Activated CD4-positive, alpha-beta T cell treated with anti-CD3 and anti-CD28 coated beads for 36 hours (primary cell): ENCODE data around the gene MVP. TPM values are rescaled to one million over a fixed set of nuclear protein-coding genes. Genes with fewer than 3 reads are reported as not detected.

Source experiments
- ATAC-seq: fragments of 200-7000 bp; cut with Tn5 transposase; one replicate; pipeline ENCODE4 v1.10.0; 2021; ENCODE audit warnings: mild to moderate bottlenecking, moderate library complexity
- CTCF ChIA-PET: fragments of 350-600 bp; sonication (Branson Sonifier 250); formaldehyde crosslinking; loops from one replicate; lab custom pipeline; 2021; ENCODE audit warnings: antibody characterized with exemption; lab: Charles Lee
- POLR2A ChIA-PET: fragments of 350-600 bp; sonication (Branson Sonifier 250); formaldehyde crosslinking; loops from one replicate; lab custom pipeline; 2021; ENCODE audit warnings: antibody characterized with exemption, inconsistent platforms; lab: Charles Lee
- DNase-seq: peaks from one replicate; pipeline ENCODE4 v3.0.0-alpha.2; 2020
- H3K27ac Mint-ChIP-seq: one replicate; pipeline ENCODE4 v1.8.0; 2021; ENCODE audit warnings: mixed read lengths
- H3K27me3 Mint-ChIP-seq: one replicate; pipeline ENCODE4 v1.8.0; 2021; ENCODE audit warnings: mixed read lengths
- H3K36me3 Mint-ChIP-seq: one replicate; pipeline ENCODE4 v1.8.0; 2021; ENCODE audit warnings: low read depth, mixed read lengths
- H3K4me1 Mint-ChIP-seq: one replicate; pipeline ENCODE4 v1.8.0; 2021; ENCODE audit warnings: mixed read lengths
- H3K4me3 Mint-ChIP-seq: one replicate; pipeline ENCODE4 v1.8.0; 2021; ENCODE audit warnings: mild to moderate bottlenecking, moderate library complexity, mixed read lengths
- H3K9me3 Mint-ChIP-seq: one replicate; pipeline ENCODE4 v1.8.0; 2021; ENCODE audit warnings: low read depth, mixed read lengths
- intact Hi-C, 2 experiments: fragments of 100-400 bp; cut with DNase I in 1 of 2; cut with micrococcal nuclease in 1 of 2; formaldehyde crosslinking; loops; one replicate each; pipeline versions ENCODE4 v1.14.2 to v1.15.1; 2022 to 2024; cut with DNase I, micrococcal nuclease
- total RNA-seq, 2 experiments: library from RNA; stranded (reverse); gene quantifications; one replicate each; pipeline ENCODE4 v1.2.3, GENCODE V29; 2021

MVP gene
- total RNA-seq, 2 experiments from 2014 or later, result 86.2 to 101 TPM

DNA sequence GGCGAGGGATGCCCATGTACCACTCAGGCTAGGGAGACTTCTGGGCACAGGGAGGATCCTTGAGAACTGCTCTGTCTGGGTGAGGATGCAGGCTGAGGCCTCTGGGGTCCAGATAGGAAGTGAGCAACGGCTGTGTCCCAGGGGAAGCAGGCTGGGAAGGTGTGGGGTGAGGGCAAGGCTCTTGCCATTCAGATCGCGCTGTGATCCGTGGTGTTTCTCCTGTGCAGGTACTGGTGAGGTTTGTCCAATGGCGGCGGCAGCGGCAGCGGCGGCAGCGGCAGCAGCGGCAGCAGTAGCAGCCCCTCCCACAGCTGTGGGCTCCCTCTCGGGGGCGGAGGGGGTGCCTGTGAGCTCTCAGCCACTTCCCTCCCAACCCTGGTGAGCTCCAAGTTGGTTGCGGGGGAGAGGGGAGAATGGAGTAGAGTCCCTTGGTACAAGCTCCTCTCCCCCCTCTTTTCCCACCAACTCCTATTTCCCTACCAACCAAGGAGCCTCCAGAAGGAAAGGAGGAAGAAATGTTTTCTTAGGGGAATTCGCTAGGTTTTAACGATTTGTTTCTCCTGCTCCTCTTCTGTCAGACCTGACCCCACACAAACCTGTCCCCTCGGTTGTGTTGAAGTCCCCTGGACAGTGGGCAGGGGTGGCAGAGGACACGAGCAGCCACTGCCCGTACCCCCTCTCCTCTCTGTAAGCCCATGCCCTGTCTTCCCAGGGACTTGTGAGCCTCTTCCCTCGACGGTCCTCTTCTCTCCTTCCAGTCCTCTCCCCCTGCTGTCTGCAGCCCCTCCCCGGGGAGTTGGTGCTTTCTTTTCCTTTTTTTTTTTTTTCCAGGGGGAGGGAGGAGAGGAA lies 10.2 kb upstream of the MVP start:
- ChIA-PET POLR2A (interaction anchor here (0.6 kb wide), 1 partner anchor 17 kb away, joined by 3 read pairs; no protein-coding TSS in a partner anchor), CTCF (interaction anchor here (2.4 kb wide), 1 partner anchor 38 kb away, joined by 18 read pairs; no protein-coding TSS in a partner anchor)
- Mint-ChIP-seq H3K27ac (peak overlapping the region; percentile 75), H3K9me3 (no peaks in the 10 kb centered on the region), H3K27me3 (no peaks in the 10 kb centered on the region), H3K36me3 (peaks cover 39% of the 10 kb centered on the region), H3K4me1 (peaks cover 54% of the 10 kb centered on the region), H3K4me3 (peak overlapping the region; percentile 73)
- DNase-seq, result peak; percentile 63
- ATAC-seq, result no peak
- intact Hi-C loops, result loop anchor here (2.0 to 10.0 kb wide), 6 partner anchors 109 to 1598 kb away; partner anchors contain the start of genes FBXL19 (in 1 of the 2), HIRIP3 (in 1 of the 2), INO80E (in 1 of the 2) and SBK1 (in 1 of the 2)

DNA sequence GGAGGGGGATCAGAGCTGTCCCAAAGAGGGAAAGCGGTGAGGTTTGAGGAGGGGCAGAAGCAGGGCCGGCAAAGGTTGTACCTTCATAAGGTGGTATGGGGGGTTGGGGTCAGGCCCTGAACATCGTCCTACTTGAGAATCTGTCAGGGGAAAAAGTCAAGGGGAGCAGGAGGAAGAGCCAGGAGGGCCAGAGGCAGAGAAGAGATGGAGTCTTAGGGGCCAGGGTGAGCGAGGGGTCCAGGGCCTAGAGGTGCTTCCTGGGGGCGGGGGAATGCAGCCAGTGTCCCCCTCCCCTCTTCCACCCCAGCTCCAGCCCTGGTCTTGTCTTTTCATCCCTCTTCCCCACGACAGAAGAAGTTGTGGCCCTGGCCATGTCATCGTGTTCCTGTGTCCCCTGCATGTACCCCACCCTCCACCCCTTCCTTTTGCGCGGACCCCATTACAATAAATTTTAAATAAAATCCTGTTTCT lies 9.5 kb upstream of the MVP start:
- H3K36me3 Mint-ChIP-seq, result peaks cover 36% of the 10 kb centered on the region
- ATAC-seq (no peak), DNase-seq (no peak)
- no peaks in the 10 kb centered on the region for H3K27me3 Mint-ChIP-seq
- H3K4me3 Mint-ChIP-seq, result peak overlapping the region; percentile 73
- peak overlapping the region; percentile 75 for H3K27ac Mint-ChIP-seq
- ChIA-PET CTCF (interaction anchor here (2.4 kb wide), 1 partner anchor 37 kb away, joined by 18 read pairs; no protein-coding TSS in a partner anchor), POLR2A (interaction anchor here (0.6 kb wide), 1 partner anchor 37 kb away, joined by 10 read pairs; no protein-coding TSS in a partner anchor)
- no peaks in the 10 kb centered on the region for H3K9me3 Mint-ChIP-seq
- intact Hi-C loops, result loop anchor here in 1 of 2 experiments (10.0 kb wide), 1 partner anchor 184 kb away; the partner anchor contains the start of genes HIRIP3 and INO80E
- peaks cover 57% of the 10 kb centered on the region for H3K4me1 Mint-ChIP-seq

DNA sequence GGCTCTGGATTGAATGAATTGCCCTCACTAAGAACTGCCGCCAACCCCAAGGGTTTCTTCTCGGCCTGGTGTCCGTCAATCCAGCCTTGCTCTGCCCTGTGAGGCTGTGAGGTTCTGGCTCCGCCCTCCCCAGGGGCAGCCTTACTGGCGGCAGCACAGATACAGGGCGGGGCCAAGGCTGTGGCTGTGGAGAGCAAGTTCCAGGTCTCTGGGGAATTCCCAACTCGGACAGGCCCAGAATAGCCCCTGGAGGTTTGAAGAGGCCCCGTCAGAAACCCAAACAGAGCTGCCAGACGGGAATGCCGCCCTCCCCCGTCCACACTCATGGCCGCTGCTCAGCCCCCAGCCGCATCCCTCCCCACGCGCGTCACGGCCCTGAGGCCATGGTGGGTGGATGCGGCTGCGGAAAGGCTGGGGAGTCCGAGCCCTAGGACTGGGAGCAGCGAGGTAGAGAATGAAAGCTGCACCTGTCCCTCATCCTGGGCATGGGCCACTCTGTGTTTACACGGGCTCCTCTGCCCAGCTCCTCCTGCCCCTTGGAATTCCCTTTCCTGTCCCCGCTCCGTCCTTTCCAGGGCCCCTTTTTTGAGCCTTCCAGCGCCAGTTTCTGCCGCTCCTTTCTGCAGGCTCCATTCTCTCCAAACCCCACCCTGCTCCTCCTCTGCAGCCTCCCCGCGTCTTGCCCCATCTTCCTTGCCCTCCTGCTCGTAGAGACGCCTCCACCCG lies 8.9 kb upstream of the MVP start:
- H3K36me3 Mint-ChIP-seq, result peaks cover 36% of the 10 kb centered on the region
- H3K27me3 Mint-ChIP-seq, result no peaks in the 10 kb centered on the region
- ChIA-PET POLR2A (interaction anchor here (0.5 to 1.6 kb wide), 3 partner anchors 16 to 168 kb away, joined by 3 to 10 read pairs (median 5); no protein-coding TSS in a partner anchor), CTCF (interaction anchor here (0.9 to 2.4 kb wide), 2 partner anchors 9 to 37 kb away, joined by 4 to 18 read pairs; partner anchors contain the start of gene MVP)
- intact Hi-C loops, result loop anchor here in 1 of 2 experiments (10.0 kb wide), 1 partner anchor 183 kb away; the partner anchor contains the start of genes HIRIP3 and INO80E
- DNase-seq, result peak; percentile 90
- H3K4me3 Mint-ChIP-seq, result peak overlapping the region; percentile 73
- ATAC-seq, result peak; percentile 47
- H3K4me1 Mint-ChIP-seq, result peaks cover 58% of the 10 kb centered on the region
- H3K27ac Mint-ChIP-seq, result peak overlapping the region; percentile 75
- no peaks in the 10 kb centered on the region for H3K9me3 Mint-ChIP-seq

DNA sequence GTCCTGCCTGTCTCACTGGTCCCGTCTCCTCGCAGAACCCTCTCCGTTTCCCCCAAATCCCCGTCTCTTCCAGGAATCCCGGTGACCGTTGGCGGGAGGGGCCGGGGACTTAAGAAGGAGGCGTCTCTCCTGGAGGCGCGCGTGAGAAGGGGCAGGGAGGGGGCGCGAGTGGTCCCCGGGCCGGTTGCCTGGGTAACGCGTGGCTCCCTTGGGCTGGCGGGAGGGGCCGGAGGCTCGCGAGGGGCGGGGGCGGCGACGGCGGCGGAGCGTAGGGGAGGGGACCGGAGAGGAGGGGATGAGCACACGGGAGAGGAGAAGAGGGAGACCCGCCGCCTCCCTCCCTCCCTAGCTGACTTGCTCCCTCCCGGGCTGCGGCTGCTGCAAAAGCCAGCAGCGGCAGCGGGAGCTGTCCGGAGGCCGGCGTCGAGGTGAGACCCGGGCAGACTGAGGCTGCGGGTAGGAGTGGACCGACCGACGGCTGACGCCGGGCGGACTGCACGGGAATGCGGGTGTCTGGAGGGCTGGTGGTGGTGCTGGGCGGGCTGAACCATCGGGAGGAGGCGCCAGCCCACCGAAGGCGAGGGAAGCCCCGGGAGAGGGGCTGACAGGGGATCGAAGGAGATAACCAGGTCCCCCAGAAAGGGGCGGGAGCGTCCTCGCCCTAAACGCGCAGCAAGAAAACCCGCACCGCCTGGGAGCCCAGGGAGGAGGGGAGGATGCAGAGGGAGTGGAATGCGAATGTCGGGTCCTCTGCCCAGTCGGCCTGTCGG lies 8.2 kb upstream of the MVP start, which contains the start of gene PRRT2:
PRRT2 (plus strand) TSS at position 298 of the 770 bp plus-strand sequence. CDS start 862 bp downstream, outside the sequence.
- POLR2A ChIA-PET, result interaction anchor here (0.5 to 1.6 kb wide), 2 partner anchors 16 to 169 kb away, joined by 3 to 5 read pairs; no protein-coding TSS in a partner anchor
- Mint-ChIP-seq H3K36me3 (peaks cover 37% of the 10 kb centered on the region), H3K9me3 (no peaks in the 10 kb centered on the region), H3K27ac (peak within 1 kb of the TSS; percentile 75), H3K4me3 (peak within 1 kb of the TSS; percentile 73), H3K27me3 (no peaks in the 10 kb centered on the region), H3K4me1 (peaks cover 58% of the 10 kb centered on the region)
- intact Hi-C loops, result loop anchor here (2.0 to 10.0 kb wide), 2 partner anchors 183 to 989 kb away; partner anchors contain the start of genes ATXN2L (in 1 of the 2), HIRIP3 (in 1 of the 2) and INO80E (in 1 of the 2)
- CTCF ChIA-PET, result interaction anchor here (0.9 to 2.4 kb wide), 2 partner anchors 9 to 36 kb away, joined by 4 to 18 read pairs; partner anchors contain the start of gene MVP
- no peak for ATAC-seq
- peak; percentile 77 for DNase-seq

DNA sequence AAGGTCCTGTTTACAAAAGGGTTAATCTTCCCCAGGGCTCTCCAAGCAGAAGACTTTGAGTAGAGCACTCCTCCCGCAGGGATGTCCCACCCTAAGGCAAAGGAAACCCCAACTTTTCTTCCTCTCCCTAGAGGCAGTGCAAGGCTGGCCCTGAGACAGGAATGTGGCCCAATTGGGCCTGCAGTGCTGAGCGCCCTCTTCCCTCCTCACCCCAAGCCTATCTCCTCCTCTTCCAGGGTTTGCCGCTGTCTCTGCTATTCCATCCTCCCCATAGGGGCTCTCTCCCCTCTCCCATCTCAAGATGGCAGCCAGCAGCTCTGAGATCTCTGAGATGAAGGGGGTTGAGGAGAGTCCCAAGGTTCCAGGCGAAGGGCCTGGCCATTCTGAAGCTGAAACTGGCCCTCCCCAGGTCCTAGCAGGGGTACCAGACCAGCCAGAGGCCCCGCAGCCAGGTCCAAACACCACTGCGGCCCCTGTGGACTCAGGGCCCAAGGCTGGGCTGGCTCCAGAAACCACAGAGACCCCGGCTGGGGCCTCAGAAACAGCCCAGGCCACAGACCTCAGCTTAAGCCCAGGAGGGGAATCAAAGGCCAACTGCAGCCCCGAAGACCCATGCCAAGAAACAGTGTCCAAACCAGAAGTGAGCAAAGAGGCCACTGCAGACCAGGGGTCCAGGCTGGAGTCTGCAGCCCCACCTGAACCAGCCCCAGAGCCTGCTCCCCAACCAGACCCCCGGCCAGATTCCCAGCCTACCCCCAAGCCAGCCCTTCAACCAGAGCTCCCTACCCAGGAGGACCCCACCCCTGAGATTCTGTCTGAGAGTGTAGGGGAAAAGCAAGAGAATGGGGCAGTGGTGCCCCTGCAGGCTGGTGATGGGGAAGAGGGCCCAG lies 7.3 kb upstream of the MVP start:
- H3K4me3 Mint-ChIP-seq, result peak overlapping the region; percentile 73
- ChIA-PET CTCF (interaction anchor here (0.8 to 2.4 kb wide), 3 partner anchors 8 to 35 kb away, joined by 3 to 18 read pairs (median 4); partner anchors contain the start of gene MVP), POLR2A (no interaction called here)
- no peaks in the 10 kb centered on the region for H3K9me3 Mint-ChIP-seq
- no peak for DNase-seq
- no peaks in the 10 kb centered on the region for H3K27me3 Mint-ChIP-seq
- intact Hi-C loops, result loop anchor here (2.0 to 10.0 kb wide), 2 partner anchors 182 to 990 kb away; partner anchors contain the start of genes ATXN2L (in 1 of the 2), HIRIP3 (in 1 of the 2) and INO80E (in 1 of the 2)
- no peak for ATAC-seq
- peaks cover 61% of the 10 kb centered on the region for H3K4me1 Mint-ChIP-seq
- no peak overlapping the region for H3K27ac Mint-ChIP-seq
- peaks cover 33% of the 10 kb centered on the region for H3K36me3 Mint-ChIP-seq

DNA sequence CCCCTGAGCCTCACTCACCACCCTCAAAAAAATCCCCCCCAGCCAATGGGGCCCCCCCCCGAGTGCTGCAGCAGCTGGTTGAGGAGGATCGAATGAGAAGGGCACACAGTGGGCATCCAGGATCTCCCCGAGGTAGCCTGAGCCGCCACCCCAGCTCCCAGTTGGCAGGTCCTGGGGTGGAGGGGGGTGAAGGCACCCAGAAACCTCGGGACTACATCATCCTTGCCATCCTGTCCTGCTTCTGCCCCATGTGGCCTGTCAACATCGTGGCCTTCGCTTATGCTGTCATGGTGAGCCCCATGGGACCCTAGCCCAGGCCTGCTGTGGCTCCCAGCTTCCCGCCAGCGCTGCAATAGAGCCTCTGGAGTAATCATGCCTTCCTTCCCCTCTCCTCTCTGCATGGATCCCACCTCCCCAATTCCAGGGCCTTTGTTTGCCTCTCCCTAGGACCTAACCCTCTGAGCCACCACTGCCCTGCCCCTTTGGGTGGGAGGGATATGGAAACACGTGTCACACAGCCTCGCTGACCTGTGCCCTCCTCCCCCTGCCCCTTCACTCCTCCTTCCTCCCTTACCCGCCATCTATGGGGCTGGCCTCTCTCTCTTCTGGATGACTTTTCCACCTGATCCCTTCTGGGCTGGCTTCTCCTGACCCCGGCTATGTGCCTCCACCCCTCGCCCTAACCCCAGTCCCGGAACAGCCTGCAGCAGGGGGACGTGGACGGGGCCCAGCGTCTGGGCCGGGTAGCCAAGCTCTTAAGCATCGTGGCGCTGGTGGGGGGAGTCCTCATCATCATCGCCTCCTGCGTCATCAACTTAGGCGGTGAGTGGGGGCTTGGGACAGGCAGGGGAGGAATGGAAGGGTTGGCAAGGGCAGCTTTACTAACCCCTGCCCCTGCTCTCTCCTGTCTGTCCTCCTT lies 6.4 kb upstream of the MVP start:
- Mint-ChIP-seq H3K27me3 (no peaks in the 10 kb centered on the region), H3K4me1 (peaks cover 62% of the 10 kb centered on the region), H3K27ac (no peak overlapping the region), H3K36me3 (peaks cover 33% of the 10 kb centered on the region), H3K9me3 (no peaks in the 10 kb centered on the region), H3K4me3 (no peak overlapping the region)
- intact Hi-C loops, result loop anchor here (2.0 to 10.0 kb wide), 2 partner anchors 181 to 991 kb away; partner anchors contain the start of genes ATXN2L (in 1 of the 2), HIRIP3 (in 1 of the 2) and INO80E (in 1 of the 2)
- no peak for DNase-seq
- POLR2A ChIA-PET, result interaction anchor here (0.6 kb wide), 1 partner anchor 19 kb away, joined by 4 read pairs; no protein-coding TSS in a partner anchor
- CTCF ChIA-PET, result interaction anchor here (0.8 kb wide), 1 partner anchor 34 kb away, joined by 3 read pairs; no protein-coding TSS in a partner anchor
- ATAC-seq, result no peak

DNA sequence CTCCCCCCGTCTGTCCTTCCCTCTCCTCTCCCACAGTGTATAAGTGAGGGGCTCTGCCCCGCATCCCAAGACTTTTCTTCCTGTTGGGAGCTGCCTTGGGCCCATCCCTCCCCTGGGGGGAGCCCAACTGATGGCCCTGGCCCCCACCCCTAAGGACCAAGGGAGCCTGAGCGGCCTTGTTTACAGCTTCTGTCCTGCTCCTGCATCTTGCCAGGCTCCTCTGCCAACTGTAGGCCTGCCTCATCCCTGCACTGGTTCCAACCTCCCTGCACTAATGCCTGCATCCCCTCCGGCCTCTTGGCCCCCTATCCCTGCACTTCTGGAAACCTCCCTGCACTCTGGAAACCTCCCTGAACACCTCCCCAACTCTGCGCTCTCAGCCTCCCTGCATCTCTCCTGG lies 5.7 kb upstream of the MVP start:
- ChIA-PET CTCF (interaction anchor here (1.2 to 2.9 kb wide), 2 partner anchors 12 to 36 kb away, joined by 3 to 36 read pairs; no protein-coding TSS in a partner anchor), POLR2A (no interaction called here)
- Mint-ChIP-seq H3K4me1 (peaks cover 65% of the 10 kb centered on the region), H3K9me3 (no peaks in the 10 kb centered on the region), H3K27me3 (no peaks in the 10 kb centered on the region), H3K4me3 (peak overlapping the region; percentile 84), H3K27ac (peak overlapping the region; percentile 97), H3K36me3 (peaks cover 33% of the 10 kb centered on the region)
- no peak for ATAC-seq
- DNase-seq, result no peak
- intact Hi-C loops, result loop anchor here in 1 of 2 experiments (10.0 kb wide), 1 partner anchor 180 kb away; the partner anchor contains the start of genes HIRIP3 and INO80E

DNA sequence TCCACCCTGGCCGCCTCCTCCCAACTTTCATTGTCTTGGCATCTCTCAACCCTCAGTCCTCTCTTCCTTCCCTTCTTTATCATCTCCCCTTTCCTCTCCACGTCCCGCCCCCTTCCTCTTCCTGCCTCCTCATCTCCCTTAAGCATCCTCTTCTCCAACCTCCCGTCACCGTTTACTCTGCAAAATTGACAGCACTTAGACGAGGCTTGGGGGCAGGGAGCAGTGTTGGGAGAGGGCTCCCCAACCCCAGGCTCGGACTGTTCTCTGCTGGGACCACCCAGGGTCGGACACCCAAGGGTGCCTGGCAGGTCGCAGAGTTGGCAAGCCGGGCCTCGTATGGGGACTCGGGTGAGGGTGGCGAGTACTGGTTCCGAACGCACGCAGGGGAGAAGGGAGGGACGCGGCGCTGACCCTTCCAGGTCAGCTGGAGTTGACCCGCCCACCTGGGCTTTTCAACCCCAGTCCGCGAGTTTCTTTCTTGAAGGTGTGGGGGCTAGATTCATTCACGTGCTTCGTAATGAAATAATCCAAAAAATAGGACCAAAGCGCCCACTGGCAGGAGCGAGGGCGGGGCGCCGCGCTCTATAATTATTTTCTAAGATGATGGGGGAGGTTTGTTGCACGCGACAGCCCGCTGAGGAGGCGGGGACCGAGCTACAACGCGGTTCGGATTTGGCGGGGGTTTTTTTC lies 5.1 kb upstream of the MVP start:
- peak overlapping the region; percentile 84 for H3K4me3 Mint-ChIP-seq
- H3K27me3 Mint-ChIP-seq, result no peaks in the 10 kb centered on the region
- peak; percentile 73 for DNase-seq
- no peaks in the 10 kb centered on the region for H3K9me3 Mint-ChIP-seq
- intact Hi-C loops, result loop anchor here in 1 of 2 experiments (1.0 to 10.0 kb wide), 2 partner anchors 25 to 180 kb away; partner anchors contain the start of genes HIRIP3, INO80E and KIF22
- H3K27ac Mint-ChIP-seq, result peak overlapping the region; percentile 97
- peaks cover 33% of the 10 kb centered on the region for H3K36me3 Mint-ChIP-seq
- POLR2A ChIA-PET, result interaction anchor here (0.6 to 2.6 kb wide), 5 partner anchors 8 to 33 kb away, joined by 3 to 36 read pairs (median 6); partner anchors contain the start of gene MAZ
- peaks cover 66% of the 10 kb centered on the region for H3K4me1 Mint-ChIP-seq
- no peak for ATAC-seq
- CTCF ChIA-PET, result interaction anchor here (0.6 to 2.9 kb wide), 21 partner anchors 8 to 240 kb away, joined by 3 to 39 read pairs (median 4); partner anchors contain the start of genes KIF22, MAZ and TAOK2
